SJSA1 (cell line): ENCODE results near the gene PDGFD. TPM values are rescaled to one million over a fixed set of nuclear protein-coding genes. Genes with fewer than 3 reads are reported as not detected.
"Not testable (repeated sequence)": the region's sequence is repeated elsewhere in the genome, so short reads cannot be mapped to it uniquely, and the experiment has no call there.

Experiments
- DNase-seq, 2 experiments: peaks; one replicate each; pipeline ENCODE4 v3.0.0-alpha.2; 2015 to 2020; ENCODE audit warnings: low spot score in 2 of 2, low read depth in 1 of 2
- H3K27ac ChIP-seq: fragments of 250-450 bp; sonication (Bioruptor Pico); 2 replicates; pipeline ENCODE4 v1.5.1; 2020; ENCODE audit warnings: mild to moderate bottlenecking, moderate library complexity
- H3K27me3 ChIP-seq: fragments of 250-450 bp; sonication (Bioruptor Pico); replicated peaks from 2 replicates; pipeline ENCODE4 v1.5.1; 2020; ENCODE audit warnings: mild to moderate bottlenecking, moderate library complexity
- H3K36me3 ChIP-seq: fragments of 250-450 bp; sonication (Bioruptor Pico); 2 replicates; pipeline ENCODE4 v1.5.1; 2020; ENCODE audit warnings: mild to moderate bottlenecking
- H3K4me1 ChIP-seq: fragments of 250-450 bp; sonication (Bioruptor Pico); replicated peaks from 2 replicates; pipeline ENCODE4 v1.6.1; 2021; ENCODE audit warnings: mild to moderate bottlenecking
- H3K4me3 ChIP-seq: fragments of 250-450 bp; sonication (Bioruptor Pico); 2 replicates; pipeline ENCODE4 v1.5.1; 2020; ENCODE audit warnings: mild to moderate bottlenecking
- H3K9me3 ChIP-seq: fragments of 250-450 bp; sonication (Bioruptor Pico); replicated peaks from 2 replicates; pipeline ENCODE4 v1.5.1; 2020; ENCODE audit warnings: mild to moderate bottlenecking
- total RNA-seq: library from RNA; depleted of rRNA; stranded (reverse); fragments of >200 nt; shearing (Covaris generic); gene quantifications from 2 replicates; pipeline ENCODE4 v1.2.3, GENCODE V29; 2014

Gene PDGFD
- total RNA-seq, 1 experiment from 2014 or later = 6.6 TPM

DNA sequence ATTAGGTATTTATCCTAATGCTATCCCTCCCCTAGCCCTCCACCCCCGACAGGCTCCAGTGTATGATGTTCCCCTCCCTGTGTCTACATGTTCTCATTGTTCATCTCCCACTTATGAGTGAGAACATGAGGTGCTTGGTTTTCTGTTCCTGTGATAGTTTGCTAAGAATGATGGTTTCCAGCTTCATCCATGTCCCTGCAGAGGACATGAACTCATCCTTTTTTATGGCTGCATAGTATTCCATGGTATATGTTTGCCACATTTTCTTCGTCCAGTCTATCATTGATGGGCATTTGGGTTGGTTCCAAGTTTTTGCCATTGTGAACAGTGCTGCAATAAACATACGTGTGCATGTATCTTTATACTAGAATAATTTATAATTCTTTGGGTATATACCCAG is 117.1 kb downstream of the PDGFD start:
- not testable (repeated sequence) for H3K27ac ChIP-seq, DNase-seq, H3K9me3 ChIP-seq, H3K36me3 ChIP-seq, H3K4me1 ChIP-seq, H3K4me3 ChIP-seq, H3K27me3 ChIP-seq

DNA sequence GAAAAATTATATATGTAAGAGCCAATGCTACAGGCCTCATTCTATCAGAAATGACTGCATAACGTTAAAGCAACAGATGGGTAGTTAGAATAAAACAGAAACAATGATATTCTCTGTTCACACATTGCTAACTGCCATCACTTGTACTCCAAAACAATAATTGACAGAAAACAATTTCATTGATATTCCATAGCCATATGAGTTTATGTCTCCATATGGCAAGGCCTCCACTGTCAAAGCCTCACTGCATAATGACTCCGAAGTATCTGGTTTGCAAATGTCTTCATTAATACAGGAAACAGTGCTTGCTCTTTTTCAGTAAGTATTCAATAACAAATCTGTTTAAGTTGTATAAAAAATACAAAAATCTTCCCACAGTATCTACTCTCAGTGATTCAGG is 117.6 kb downstream of the PDGFD start:
- Histone ChIP-seq H3K36me3 (no peaks in the 10 kb centered on the region), H3K4me3 (no peak overlapping the region), H3K4me1 (no peaks in the 10 kb centered on the region), H3K27ac (no peak overlapping the region), H3K9me3 (no peaks in the 10 kb centered on the region), H3K27me3 (no peaks in the 10 kb centered on the region)
- no peak for DNase-seq

DNA sequence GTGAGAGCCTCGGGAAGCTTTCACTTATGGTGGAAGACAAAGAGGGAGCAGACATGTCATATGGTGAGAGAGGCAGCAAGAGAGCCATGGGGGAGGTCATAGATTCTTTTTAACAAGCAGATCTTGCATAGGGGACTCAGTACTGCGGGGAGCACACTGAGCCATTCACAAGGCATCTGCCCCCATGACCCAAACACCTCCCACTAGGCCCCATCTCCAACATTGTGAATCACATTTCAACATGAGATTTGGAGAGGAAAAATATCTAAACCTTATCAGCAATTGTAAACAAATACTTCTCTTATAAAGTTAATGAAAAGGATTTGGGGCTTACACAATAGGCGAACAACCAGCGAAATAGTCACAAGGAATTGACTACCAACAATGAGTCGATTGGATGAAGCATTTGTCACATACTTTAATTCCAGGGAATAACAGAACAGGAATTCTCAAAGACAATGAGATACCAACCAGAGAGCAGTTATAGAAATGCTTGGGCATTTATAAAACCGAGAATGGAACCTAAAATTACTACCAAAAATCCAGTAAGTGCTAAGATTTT is 120.2 kb downstream of the PDGFD start:
- Histone ChIP-seq H3K4me1 (no peaks in the 10 kb centered on the region), H3K9me3 (no peaks in the 10 kb centered on the region), H3K4me3 (no peak overlapping the region), H3K27ac (no peak overlapping the region), H3K36me3 (no peaks in the 10 kb centered on the region), H3K27me3 (no peaks in the 10 kb centered on the region)
- DNase-seq = no peak

DNA sequence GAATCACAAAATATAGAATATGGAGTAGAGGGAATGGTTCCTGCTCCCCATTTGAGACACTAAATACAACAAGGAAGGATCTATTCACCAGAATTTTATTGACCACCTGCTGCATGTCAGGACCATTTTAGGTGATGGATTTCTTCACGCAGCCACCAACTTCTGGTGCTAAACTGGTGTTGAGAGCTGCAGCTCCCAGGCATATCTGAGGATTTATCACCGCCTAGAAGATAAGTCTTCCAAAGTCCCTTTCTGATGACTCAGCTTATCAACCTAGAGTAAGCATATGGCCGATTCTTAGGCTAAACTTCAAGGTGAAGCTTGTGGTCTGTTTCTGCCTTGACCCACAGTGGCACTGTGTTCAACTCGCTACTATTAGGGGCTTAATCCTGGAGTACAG is 120.8 kb downstream of the PDGFD start:
- Histone ChIP-seq H3K9me3 (no peaks in the 10 kb centered on the region), H3K36me3 (no peaks in the 10 kb centered on the region), H3K27ac (no peak overlapping the region), H3K4me3 (no peak overlapping the region), H3K27me3 (no peaks in the 10 kb centered on the region), H3K4me1 (no peaks in the 10 kb centered on the region)
- DNase-seq = no peak

DNA sequence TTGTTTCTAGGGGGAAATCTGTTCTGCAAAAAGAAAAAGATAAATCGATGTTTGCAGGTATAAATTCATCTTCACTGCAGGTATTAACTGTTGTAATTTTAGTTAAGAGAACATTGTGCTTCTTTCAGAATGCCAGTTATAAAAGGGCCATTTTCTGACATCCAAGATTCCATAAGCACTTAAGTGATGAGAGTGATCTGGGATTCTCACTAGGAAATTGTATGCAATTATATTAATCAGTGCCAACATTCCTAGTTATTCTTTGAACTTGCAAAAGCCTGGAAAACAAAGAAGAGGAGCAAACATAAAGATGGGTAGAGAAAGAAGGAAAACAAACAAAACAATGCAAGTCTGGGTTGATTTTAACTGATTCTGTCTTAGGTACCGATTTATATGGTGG is 122.2 kb downstream of the PDGFD start:
- DNase-seq = no peak
- H3K4me3 ChIP-seq = no peak overlapping the region

DNA sequence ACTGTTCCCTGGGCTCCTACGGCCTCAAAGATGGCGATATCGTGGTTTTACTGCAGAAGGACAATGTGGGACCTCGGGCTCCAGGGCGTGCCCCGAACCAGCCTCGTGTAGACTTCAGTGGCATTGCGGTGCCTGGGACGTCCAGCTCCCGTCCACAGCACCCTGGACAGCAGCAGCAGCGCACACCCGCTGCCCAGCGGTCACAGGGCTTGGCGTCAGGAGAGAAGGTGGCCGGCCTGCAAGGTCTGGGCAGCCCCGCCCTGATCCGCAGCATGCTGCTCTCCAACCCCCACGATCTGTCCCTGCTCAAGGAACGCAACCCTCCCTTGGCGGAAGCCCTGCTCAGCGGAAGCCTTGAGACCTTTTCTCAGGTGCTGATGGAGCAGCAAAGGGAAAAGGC is 127.0 kb downstream of the PDGFD start:
- peaks cover 4% of the 10 kb centered on the region for H3K4me1 ChIP-seq
- no peaks in the 10 kb centered on the region for H3K36me3 ChIP-seq
- no peak for DNase-seq

More for the DNA sequence above, 122.2 kb downstream of the PDGFD start:
- Histone ChIP-seq H3K27me3 (no peaks in the 10 kb centered on the region), H3K9me3 (no peaks in the 10 kb centered on the region), H3K27ac (no peak overlapping the region), H3K4me1 (no peaks in the 10 kb centered on the region), H3K36me3 (no peaks in the 10 kb centered on the region)

DNA sequence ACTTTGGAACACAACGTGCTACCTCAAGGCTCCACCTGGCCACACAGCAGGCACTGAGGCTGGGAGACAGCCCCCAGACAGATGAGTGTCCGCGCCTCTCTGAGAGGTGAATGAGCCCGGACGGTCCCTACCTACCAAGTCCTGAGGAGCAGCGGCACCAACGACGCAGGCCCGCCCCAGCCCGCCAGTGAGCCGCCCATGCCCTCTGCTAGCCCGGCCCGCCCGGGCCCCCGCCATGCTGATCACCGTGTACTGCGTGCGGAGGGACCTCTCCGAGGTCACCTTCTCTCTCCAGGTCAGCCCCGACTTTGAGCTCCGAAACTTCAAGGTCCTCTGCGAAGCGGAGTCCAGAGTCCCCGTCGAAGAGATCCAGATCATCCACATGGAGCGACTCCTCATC is 127.4 kb downstream of the PDGFD start, which contains the start of gene DDI1:
Gene DDI1 (plus strand): TSS at position 53 of the 400 bp plus-strand sequence. CDS start 183 bp downstream, at position 236.
- no peak within 1 kb of the TSS for H3K27ac ChIP-seq
- DNase-seq = no peak
- H3K27me3 ChIP-seq = no peaks in the 10 kb centered on the region
- H3K4me3 ChIP-seq = no peak within 1 kb of the TSS
- H3K9me3 ChIP-seq = no peaks in the 10 kb centered on the region
- peaks cover 4% of the 10 kb centered on the region for H3K4me1 ChIP-seq
- H3K36me3 ChIP-seq = no peaks in the 10 kb centered on the region

More for the DNA sequence above, 127.0 kb downstream of the PDGFD start:
- Histone ChIP-seq H3K27me3 (no peaks in the 10 kb centered on the region), H3K9me3 (no peaks in the 10 kb centered on the region), H3K27ac (no peak overlapping the region), H3K4me3 (no peak overlapping the region)

DNA sequence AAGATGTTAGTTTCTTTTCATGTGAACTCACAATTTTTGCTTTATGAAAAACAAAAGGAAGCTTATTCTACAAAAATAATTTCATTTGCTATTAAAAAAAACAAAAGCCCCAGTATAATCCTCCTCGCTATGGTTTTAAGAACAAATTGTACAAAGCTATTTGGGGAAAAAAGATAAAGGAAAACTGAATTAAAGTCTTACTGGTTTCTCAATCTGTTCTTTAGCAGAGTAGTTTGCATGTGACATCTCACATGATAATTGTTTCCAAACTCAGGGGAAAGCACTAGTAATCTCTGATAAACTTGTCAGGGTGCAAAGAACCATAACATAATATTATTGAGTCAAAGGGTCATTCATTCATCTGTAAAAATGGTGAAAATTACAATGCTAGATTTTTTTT is 130.4 kb downstream of the PDGFD start:
- Histone ChIP-seq H3K4me3 (no peak overlapping the region), H3K27ac (no peak overlapping the region), H3K4me1 (peaks cover 4% of the 10 kb centered on the region), H3K9me3 (no peaks in the 10 kb centered on the region), H3K36me3 (no peaks in the 10 kb centered on the region), H3K27me3 (no peaks in the 10 kb centered on the region)
- no peak for DNase-seq

DNA sequence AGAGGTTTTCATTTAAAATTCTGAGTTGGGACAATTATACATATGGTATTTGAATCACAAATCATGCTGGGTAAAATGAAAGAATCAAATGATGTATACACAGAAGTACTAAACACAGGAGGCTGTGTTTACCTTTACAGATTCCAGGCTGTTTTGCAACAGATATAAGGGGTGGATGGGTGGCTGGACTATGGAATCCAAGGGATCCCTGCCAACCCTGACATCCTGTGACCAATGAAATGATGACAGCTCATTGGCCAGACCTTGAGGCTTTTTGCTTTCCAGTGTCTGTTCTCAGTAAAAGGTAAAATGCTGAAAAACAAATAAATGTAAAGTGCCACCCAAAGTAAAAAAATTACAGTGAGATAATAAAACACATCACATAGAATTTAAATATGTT is 130.8 kb downstream of the PDGFD start:
- no peaks in the 10 kb centered on the region for H3K27me3 ChIP-seq
- H3K27ac ChIP-seq = no peak overlapping the region
- no peaks in the 10 kb centered on the region for H3K36me3 ChIP-seq
- no peaks in the 10 kb centered on the region for H3K9me3 ChIP-seq
- H3K4me1 ChIP-seq = peaks cover 4% of the 10 kb centered on the region
- no peak overlapping the region for H3K4me3 ChIP-seq
- peak; percentile 24 to 44 for DNase-seq

DNA sequence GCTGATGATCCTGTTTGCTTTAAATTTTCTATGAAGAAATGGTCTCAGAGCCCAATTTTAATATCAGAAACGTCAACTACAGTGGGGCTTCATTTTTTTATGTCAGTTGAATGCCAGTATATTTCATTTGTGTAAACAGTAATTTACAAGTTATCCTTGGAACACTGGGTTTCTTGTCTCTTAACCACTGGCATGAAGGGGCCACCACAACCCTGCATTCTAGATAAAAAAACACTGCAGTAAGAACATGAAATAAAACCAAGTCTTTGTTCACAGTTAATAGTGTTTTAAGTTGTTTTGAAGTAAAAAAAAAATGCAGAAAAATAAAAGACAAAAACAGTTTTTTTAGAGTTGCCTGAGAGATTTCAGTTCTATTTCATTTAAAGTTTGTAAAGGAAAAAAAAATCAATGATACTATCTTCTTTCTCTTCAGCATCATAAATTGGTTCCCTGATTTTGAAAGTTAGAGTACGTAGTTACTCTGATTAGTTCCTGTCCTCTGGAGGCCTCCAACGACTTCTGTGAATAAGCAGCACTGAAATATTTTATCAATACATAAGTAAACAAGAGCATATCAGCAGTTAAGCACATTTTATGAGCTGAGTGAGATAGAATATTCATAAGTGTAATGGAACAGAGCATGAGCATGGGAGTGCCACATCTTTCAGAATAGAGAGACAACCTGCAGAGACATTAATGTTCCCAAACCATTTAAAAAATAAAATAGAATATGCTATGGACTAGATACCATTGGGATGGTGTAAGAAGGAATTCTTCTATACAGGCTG is 135.3 kb downstream of the PDGFD start:
- Histone ChIP-seq H3K36me3 (no peaks in the 10 kb centered on the region), H3K27me3 (no peaks in the 10 kb centered on the region), H3K27ac (no peak overlapping the region), H3K4me3 (no peak overlapping the region), H3K9me3 (no peaks in the 10 kb centered on the region), H3K4me1 (peaks cover 4% of the 10 kb centered on the region)
- no peak for DNase-seq

DNA sequence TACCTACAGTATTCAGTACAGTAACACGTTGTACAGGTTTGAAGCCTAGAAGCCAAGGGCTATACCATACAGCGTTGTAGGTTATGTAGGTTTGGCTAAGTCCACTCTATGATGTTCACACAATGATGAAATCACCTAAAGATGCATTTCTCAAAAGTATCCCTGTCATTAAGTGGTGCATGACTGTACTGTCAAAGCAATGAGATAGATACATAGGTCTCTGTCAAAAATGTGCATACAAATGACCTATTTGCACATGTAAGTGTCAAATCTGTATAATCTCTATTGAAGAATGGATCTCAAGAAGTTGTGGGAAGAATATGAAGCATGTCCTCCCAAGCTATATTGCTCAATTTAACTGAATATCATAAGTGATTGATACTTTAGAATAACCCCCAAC is 139.4 kb downstream of the PDGFD start:
- Histone ChIP-seq H3K9me3 (no peaks in the 10 kb centered on the region), H3K4me3 (no peak overlapping the region), H3K27ac (no peak overlapping the region), H3K36me3 (no peaks in the 10 kb centered on the region), H3K4me1 (no peaks in the 10 kb centered on the region), H3K27me3 (no peaks in the 10 kb centered on the region)
- DNase-seq = no peak

DNA sequence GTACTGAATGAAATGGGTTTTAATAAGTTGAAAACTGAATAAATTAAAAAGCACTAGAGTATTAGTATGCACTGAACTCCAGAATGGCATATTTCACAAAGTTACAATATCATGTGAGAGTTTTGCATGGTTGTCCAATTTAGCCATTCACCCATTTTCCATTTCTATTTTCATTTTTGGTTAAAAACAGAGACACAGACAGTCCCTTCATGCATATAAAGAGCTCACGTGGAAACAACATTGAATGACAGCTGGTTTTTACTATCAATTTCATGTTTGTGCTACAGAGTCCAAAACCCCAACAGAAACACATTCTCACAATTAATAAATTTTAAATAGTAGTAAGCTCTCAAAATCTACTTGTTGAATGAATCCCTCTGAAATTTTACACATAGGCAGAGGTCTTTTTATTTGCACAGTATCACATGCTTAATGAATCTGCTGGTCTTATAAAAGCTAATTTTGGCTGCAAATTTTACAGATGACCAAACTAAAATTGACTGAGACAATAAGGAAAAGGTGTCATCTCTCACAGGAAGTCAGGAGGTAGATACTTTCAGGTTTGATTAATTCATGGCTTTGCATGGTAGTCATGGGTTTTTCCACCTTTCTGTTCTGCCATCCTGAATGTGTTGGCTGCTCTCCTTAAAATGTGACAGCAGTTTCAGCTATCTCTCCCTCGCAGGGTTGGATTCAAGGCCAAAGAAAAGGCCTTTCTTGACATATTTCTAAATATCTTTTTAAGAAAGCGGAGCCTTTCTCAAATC is 148.1 kb downstream of the PDGFD start:
- Histone ChIP-seq H3K4me1 (no peaks in the 10 kb centered on the region), H3K27me3 (no peaks in the 10 kb centered on the region), H3K36me3 (no peaks in the 10 kb centered on the region), H3K27ac (no peak overlapping the region), H3K4me3 (no peak overlapping the region), H3K9me3 (no peaks in the 10 kb centered on the region)
- DNase-seq = no peak

DNA sequence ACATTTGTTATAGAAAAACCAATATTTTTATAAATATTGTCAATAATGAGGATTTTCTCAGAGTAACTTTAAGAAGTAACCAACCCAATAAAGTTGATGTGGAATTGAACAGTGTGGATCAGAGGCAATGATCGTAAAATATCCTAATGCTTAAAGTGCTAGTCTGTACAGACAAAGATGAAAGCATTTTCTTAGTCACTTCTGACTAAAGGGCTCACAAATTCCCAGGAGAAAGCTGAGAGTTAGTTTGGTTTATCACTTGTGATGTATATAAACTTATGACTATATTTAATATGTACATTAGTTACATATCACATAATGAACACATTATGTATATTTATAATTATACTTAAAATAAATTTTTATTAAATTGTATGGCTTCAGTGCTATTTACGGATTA is 152.9 kb downstream of the PDGFD start:
- H3K36me3 ChIP-seq = no peaks in the 10 kb centered on the region
- no peaks in the 10 kb centered on the region for H3K9me3 ChIP-seq
- no peak overlapping the region for H3K4me3 ChIP-seq
- no peak overlapping the region for H3K27ac ChIP-seq
- no peaks in the 10 kb centered on the region for H3K27me3 ChIP-seq
- DNase-seq = no peak
- no peaks in the 10 kb centered on the region for H3K4me1 ChIP-seq

DNA sequence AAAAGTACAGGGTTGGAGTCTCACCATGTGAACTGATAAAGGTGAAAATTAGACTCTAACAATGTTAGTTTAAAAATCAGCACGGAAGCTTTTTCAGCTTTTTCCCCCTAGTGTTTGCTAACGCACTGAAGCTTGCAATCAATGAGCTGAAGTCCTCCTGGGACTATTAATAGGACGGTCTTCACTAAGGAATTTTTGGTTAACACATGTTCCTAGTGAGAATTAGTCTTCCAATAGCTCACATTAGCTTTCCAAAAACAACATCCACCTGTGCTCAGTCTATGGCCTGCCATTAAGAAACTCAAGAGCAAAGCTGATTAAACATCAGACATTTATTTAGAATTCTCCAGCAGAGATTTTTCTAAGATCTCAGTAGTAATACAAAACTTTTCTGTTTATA is 154.2 kb downstream of the PDGFD start:
- no peak overlapping the region for H3K27ac ChIP-seq
- DNase-seq = no peak
- no peaks in the 10 kb centered on the region for H3K4me1 ChIP-seq
- H3K36me3 ChIP-seq = no peaks in the 10 kb centered on the region
- no peaks in the 10 kb centered on the region for H3K27me3 ChIP-seq
- no peak overlapping the region for H3K4me3 ChIP-seq
- H3K9me3 ChIP-seq = no peaks in the 10 kb centered on the region
